HepG2 (cell line): Measurements from ENCODE around the gene NDUFB3. TPM values are rescaled to one million over a fixed set of nuclear protein-coding genes. Genes with fewer than 3 reads are reported as not detected.
A peak's percentile ranks its signal among the peaks of the same experiment; 100 is the strongest.

ENCODE experiments used
- CBX2 ChIP-seq, 2 experiments: fragments of 200-600 bp in 1 of 2; sonication (generic); formaldehyde crosslinking in 1 of 2; IDR thresholded peaks; 2 replicates each; pipeline versions ENCODE4 v1.7.0 to v1.8.1; 2018 to 2022; ENCODE audit warnings: low read depth in 2 of 2, low read length in 1 of 2, mild to moderate bottlenecking in 1 of 2, missing genetic modification reagents in 1 of 2
- DPF2 ChIP-seq: sonication (generic); formaldehyde crosslinking; IDR thresholded peaks from 2 replicates; pipeline ENCODE4 v1.4.0; 2020; ENCODE audit warnings: mild to moderate bottlenecking, low read depth, missing genetic modification reagents, borderline replicate concordance
- EZH2 ChIP-seq: conservative IDR thresholded peaks from 2 replicates; pipeline ENCODE4 v1.6.1; 2012; ENCODE audit warnings: mild to moderate bottlenecking, low read depth, low read length, moderate library complexity
- HNRNPK ChIP-seq: fragments of 200-400 bp; formaldehyde crosslinking; IDR thresholded peaks from 2 replicates; pipeline ENCODE4 v1.6.1; 2018; ENCODE audit warnings: low read length, low read depth, moderate library complexity, mild to moderate bottlenecking; ENCODE audit not compliant: poor library complexity, severe bottlenecking
- IRF2 ChIP-seq: IDR thresholded peaks from 2 replicates; pipeline ENCODE4 v1.6.1; 2018; ENCODE audit warnings: missing genetic modification reagents, missing compliant biosample characterization
- MEIS1 ChIP-seq: sonication (generic); formaldehyde crosslinking; IDR thresholded peaks from 2 replicates; pipeline ENCODE4 v1.9.0; 2021; ENCODE audit warnings: mild to moderate bottlenecking, missing genetic modification reagents, moderate library complexity, borderline replicate concordance
- PHF5A ChIP-seq: IDR thresholded peaks from one replicate; pipeline ENCODE4 v1.6.1; 2018; ENCODE audit warnings: low read depth, missing genetic modification reagents; ENCODE audit not compliant: unreplicated experiment
- RBFOX2 ChIP-seq: fragments of 200-400 bp; formaldehyde crosslinking; IDR thresholded peaks from 2 replicates; pipeline ENCODE4 v1.6.1; 2017; ENCODE audit warnings: low read depth, mild to moderate bottlenecking, low read length
- SMARCE1 ChIP-seq: fragments of 450-650 bp; IDR thresholded peaks from 2 replicates; pipeline ENCODE4 v1.6.1; 2017; ENCODE audit warnings: borderline replicate concordance
- ZNF20 ChIP-seq: sonication (generic); formaldehyde crosslinking; IDR thresholded peaks from 2 replicates; pipeline ENCODE4 v1.4.0; 2020; ENCODE audit warnings: mild to moderate bottlenecking, moderate library complexity, missing genetic modification reagents
- ZNF205 ChIP-seq: IDR thresholded peaks from 2 replicates; pipeline ENCODE4 v1.6.1; 2018; ENCODE audit warnings: missing biosample characterization, missing genetic modification reagents
- ZNF253 ChIP-seq: sonication (generic); formaldehyde crosslinking; IDR thresholded peaks from 2 replicates; pipeline ENCODE4 v1.8.0; 2022; ENCODE audit warnings: mild to moderate bottlenecking, missing genetic modification reagents, borderline replicate concordance
- ZNF713 ChIP-seq: sonication (generic); formaldehyde crosslinking; IDR thresholded peaks from 2 replicates; pipeline ENCODE4 v1.4.0; 2020; ENCODE audit warnings: mild to moderate bottlenecking, missing genetic modification reagents
- polyA plus RNA-seq, 8 experiments: library from polyadenylated mRNA; depleted of rRNA in 3 of 8; stranded (reverse) in 7 of 8; unstranded in 1 of 8; fragments of >200 nt; fragmentation: Illumina TruSeq in 4 of 8; extraction: Trizol in 4 of 8; gene quantifications; 2 replicates each; pipeline versions ENCODE4 v1.2.1 to v1.2.3, GENCODE V29; 2011 to 2016; ENCODE audit warnings: low read depth in 4 of 8, missing spikeins in 1 of 8, mixed read lengths in 1 of 8; ENCODE audit not compliant: insufficient read depth in 1 of 8
- total RNA-seq, 5 experiments: library from RNA; depleted of rRNA; stranded (reverse); fragments of >200 nt; fragmentation: Illumina TruSeq; extraction: Trizol; gene quantifications; 2 replicates each; pipeline ENCODE4 v1.2.3, GENCODE V29; 2016; ENCODE audit warnings: low read depth in 1 of 5
- TF ChIP-seq, protein P1 (sequence below): sonication (generic); formaldehyde crosslinking; IDR thresholded peaks from 2 replicates; pipeline ENCODE4 v1.4.0; 2020; ENCODE audit warnings: mild to moderate bottlenecking, missing genetic modification reagents
- TF ChIP-seq, protein P2 (sequence below): sonication (generic); formaldehyde crosslinking; IDR thresholded peaks from one replicate; pipeline ENCODE4 v1.5.1; 2020; ENCODE audit warnings: mild to moderate bottlenecking, missing genetic modification reagents; ENCODE audit errors: not compliant biosample characterization
- TF ChIP-seq, protein P3 (sequence below): IDR thresholded peaks from 2 replicates; pipeline ENCODE4 v1.6.1; 2016; ENCODE audit warnings: mild to moderate bottlenecking

NDUFB3 gene
- total and polyA plus RNA-seq, 2 of the 13 experiments (the other 11 are each of a cell fraction or from before 2014, with no cell fraction given) = 50.7 to 159 TPM

DNA sequence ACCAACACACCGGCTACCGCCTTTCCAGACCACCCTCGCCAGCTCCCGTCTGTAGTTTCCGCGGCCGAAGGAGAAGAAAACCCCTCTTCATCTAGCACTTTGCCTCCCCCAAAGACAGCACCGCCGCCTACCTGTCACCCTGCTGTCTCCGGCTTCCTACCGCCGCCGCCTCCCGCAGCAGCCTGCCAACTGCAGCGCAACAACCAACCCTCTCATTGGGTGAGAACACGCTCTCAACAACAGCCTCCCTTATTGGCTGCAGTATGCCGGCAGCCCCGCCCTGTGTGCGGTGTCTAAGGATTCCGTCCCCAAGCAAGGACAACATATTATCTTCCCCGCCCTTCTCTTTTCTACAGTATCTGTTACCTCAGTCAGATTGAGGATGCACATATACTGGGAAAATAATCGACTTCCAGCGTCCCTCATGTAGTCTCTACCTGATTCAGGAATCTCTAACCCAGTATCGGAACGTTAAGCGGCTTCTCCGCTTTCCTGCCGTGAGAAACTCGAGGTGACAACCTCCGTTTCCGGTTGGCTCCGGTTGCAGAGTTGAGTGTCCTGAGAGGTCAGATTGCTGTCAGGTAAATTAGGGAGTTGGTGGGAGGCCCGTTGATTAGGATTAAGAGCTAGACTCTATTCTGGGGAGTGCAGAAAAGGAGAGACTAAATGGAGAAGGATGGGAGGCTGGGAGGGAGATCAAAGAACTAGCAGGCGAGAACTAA lies at the start of gene NDUFB3, which contains the start of gene HYCC2 (continued):
- TF ChIP-seq, protein P1, sequence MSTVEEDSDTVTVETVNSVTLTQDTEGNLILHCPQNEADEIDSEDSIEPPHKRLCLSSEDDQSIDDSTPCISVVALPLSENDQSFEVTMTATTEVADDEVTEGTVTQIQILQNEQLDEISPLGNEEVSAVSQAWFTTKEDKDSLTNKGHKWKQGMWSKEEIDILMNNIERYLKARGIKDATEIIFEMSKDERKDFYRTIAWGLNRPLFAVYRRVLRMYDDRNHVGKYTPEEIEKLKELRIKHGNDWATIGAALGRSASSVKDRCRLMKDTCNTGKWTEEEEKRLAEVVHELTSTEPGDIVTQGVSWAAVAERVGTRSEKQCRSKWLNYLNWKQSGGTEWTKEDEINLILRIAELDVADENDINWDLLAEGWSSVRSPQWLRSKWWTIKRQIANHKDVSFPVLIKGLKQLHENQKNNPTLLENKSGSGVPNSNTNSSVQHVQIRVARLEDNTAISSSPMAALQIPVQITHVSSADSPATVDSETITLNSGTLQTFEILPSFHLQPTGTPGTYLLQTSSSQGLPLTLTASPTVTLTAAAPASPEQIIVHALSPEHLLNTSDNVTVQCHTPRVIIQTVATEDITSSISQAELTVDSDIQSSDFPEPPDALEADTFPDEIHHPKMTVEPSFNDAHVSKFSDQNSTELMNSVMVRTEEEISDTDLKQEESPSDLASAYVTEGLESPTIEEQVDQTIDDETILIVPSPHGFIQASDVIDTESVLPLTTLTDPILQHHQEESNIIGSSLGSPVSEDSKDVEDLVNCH (CRISPR knock-in tag) = peak; percentile 85; the same call in 1 of the 2 replicates
- 0 out of 2 replicates have a peak, but pooled peaks have one; percentile 14 for TF ChIP-seq ZNF20 (CRISPR knock-in tag)
- no peak for TF ChIP-seq EZH2
- TF ChIP-seq PHF5A = peak; percentile 37
- TF ChIP-seq, protein P2, sequence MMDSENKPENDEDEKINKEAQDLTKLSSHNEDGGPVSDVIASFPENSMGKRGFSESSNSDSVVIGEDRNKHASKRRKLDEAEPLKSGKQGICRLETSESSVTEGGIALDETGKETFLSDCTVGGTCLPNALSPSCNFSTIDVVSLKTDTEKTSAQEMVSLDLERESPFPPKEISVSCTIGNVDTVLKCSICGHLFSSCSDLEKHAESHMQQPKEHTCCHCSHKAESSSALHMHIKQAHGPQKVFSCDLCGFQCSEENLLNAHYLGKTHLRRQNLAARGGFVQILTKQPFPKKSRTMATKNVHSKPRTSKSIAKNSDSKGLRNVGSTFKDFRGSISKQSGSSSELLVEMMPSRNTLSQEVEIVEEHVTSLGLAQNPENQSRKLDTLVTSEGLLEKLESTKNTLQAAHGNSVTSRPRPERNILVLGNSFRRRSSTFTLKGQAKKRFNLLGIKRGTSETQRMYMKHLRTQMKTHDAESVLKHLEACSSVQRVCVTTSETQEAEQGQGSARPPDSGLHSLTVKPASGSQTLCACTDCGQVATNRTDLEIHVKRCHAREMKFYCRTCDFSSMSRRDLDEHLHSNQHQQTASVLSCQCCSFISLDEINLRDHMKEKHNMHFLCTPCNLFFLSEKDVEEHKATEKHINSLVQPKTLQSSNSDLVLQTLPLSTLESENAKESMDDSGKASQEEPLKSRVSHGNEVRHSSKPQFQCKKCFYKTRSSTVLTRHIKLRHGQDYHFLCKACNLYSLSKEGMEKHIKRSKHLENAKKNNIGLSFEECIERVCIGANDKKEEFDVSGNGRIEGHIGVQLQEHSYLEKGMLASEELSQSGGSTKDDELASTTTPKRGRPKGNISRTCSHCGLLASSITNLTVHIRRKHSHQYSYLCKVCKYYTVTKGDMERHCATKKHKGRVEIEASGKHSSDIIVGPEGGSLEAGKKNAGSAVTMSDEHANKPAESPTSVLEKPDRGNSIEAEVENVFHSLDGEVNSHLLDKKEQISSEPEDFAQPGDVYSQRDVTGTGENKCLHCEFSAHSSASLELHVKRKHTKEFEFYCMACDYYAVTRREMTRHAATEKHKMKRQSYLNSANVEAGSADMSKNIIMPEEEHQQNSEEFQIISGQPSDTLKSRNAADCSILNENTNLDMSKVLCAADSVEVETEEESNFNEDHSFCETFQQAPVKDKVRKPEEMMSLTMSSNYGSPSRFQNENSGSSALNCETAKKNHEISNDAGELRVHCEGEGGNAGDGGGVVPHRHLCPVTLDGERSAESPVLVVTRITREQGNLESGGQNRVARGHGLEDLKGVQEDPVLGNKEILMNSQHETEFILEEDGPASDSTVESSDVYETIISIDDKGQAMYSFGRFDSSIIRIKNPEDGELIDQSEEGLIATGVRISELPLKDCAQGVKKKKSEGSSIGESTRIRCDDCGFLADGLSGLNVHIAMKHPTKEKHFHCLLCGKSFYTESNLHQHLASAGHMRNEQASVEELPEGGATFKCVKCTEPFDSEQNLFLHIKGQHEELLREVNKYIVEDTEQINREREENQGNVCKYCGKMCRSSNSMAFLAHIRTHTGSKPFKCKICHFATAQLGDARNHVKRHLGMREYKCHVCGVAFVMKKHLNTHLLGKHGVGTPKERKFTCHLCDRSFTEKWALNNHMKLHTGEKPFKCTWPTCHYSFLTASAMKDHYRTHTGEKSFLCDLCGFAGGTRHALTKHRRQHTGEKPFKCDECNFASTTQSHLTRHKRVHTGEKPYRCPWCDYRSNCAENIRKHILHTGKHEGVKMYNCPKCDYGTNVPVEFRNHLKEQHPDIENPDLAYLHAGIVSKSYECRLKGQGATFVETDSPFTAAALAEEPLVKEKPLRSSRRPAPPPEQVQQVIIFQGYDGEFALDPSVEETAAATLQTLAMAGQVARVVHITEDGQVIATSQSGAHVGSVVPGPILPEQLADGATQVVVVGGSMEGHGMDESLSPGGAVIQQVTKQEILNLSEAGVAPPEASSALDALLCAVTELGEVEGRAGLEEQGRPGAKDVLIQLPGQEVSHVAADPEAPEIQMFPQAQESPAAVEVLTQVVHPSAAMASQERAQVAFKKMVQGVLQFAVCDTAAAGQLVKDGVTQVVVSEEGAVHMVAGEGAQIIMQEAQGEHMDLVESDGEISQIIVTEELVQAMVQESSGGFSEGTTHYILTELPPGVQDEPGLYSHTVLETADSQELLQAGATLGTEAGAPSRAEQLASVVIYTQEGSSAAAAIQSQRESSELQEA (CRISPR knock-in tag) = peak; percentile 89
- TF ChIP-seq CBX2 (IDR thresholded peaks at IDR 0.05; ENCODE audit: low read depth, low read length) = no peak
- TF ChIP-seq CBX2 (CRISPR knock-in tag; IDR thresholded peaks at IDR 0.05; ENCODE audit: low read depth) = no peak
- TF ChIP-seq ZNF713 (CRISPR knock-in tag) = 0 out of 2 replicates have a peak, but pooled peaks have one; percentile 31
- TF ChIP-seq ZNF205 = peak; percentile 95
- no peak; the same call in 1 of the 2 replicates for TF ChIP-seq DPF2 (CRISPR knock-in tag)
- TF ChIP-seq, protein P3, sequence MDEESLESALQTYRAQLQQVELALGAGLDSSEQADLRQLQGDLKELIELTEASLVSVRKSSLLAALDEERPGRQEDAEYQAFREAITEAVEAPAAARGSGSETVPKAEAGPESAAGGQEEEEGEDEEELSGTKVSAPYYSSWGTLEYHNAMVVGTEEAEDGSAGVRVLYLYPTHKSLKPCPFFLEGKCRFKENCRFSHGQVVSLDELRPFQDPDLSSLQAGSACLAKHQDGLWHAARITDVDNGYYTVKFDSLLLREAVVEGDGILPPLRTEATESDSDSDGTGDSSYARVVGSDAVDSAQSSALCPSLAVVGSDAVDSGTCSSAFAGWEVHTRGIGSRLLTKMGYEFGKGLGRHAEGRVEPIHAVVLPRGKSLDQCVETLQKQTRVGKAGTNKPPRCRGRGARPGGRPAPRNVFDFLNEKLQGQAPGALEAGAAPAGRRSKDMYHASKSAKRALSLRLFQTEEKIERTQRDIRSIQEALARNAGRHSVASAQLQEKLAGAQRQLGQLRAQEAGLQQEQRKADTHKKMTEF (CRISPR knock-in tag) = peak; percentile 99
- no peak for TF ChIP-seq HNRNPK
- TF ChIP-seq MEIS1 (CRISPR knock-in tag) = peak; percentile 91; the same call in 1 of the 2 replicates
- TF ChIP-seq RBFOX2 = peak; percentile 59
- TF ChIP-seq SMARCE1 = no peak
- peak; percentile 96 for TF ChIP-seq IRF2 (CRISPR knock-in tag)
- peak; percentile 23; the same call in 1 of the 2 replicates for TF ChIP-seq ZNF253 (CRISPR knock-in tag)
